Muscle of arm (tissue), 12 donors: Measurements from ENCODE around the gene CCSER2. TPM values are rescaled to one million over a fixed set of nuclear protein-coding genes. Genes with fewer than 3 reads are reported as not detected.
"Not testable (repeated sequence)": the region's sequence is repeated elsewhere in the genome, so short reads cannot be mapped to it uniquely, and the experiment has no call there.

Experiments used
- DNase-seq: peaks from one replicate; pipeline ENCODE4 v3.0.0-alpha.2; 2013
- polyA plus RNA-seq, 12 donors: library from polyadenylated mRNA; unstranded; fragments of 120-200 nt; gene quantifications; one replicate each; pipeline ENCODE4 v1.2.1, GENCODE V29; 2013; ENCODE audit not compliant: insufficient read length in 12 of 12

Gene CCSER2
- polyA plus RNA-seq, 12 donors = 44.1 to 71.6 (median 52.6) TPM; not detected in 1

GRCh38 chr10:84429926-84430520 lies 101.6 kb downstream of the CCSER2 start:
- no peak for DNase-seq

- no peak for DNase-seq
Measured at GRCh38 chr10:84432891-84433290, 104.5 kb downstream of the CCSER2 start.

- no peak for DNase-seq
Measured at GRCh38 chr10:84440781-84441180, 112.4 kb downstream of the CCSER2 start.

GRCh38 chr10:84447701-84448400 lies 119.5 kb downstream of the CCSER2 start:
- DNase-seq = no peak

- DNase-seq = not testable (repeated sequence)
Measured at GRCh38 chr10:84449351-84449750, 121.0 kb downstream of the CCSER2 start.

- DNase-seq = no peak
Measured at GRCh38 chr10:84452003-84452402, 123.6 kb downstream of the CCSER2 start.

- DNase-seq = no peak
Measured at GRCh38 chr10:84453303-84453702, 124.9 kb downstream of the CCSER2 start.

- no peak for DNase-seq
Measured at GRCh38 chr10:84456126-84456525, 127.7 kb downstream of the CCSER2 start.

- no peak for DNase-seq
Measured at GRCh38 chr10:84460520-84460919, 132.1 kb downstream of the CCSER2 start.

GRCh38 chr10:84469470-84469869 lies 141.1 kb downstream of the CCSER2 start:
- DNase-seq = no peak

- DNase-seq = no peak
Measured at GRCh38 chr10:84473136-84473535, 144.7 kb downstream of the CCSER2 start.

GRCh38 chr10:84477398-84478128 lies 149.2 kb downstream of the CCSER2 start:
- no peak for DNase-seq

GRCh38 chr10:84478151-84478550 lies 149.8 kb downstream of the CCSER2 start:
- DNase-seq = no peak

- DNase-seq = no peak
Measured at GRCh38 chr10:84478679-84479078, 150.3 kb downstream of the CCSER2 start.

GRCh38 chr10:84484541-84484940 lies 156.2 kb downstream of the CCSER2 start:
- DNase-seq = no peak

- no peak for DNase-seq
Measured at GRCh38 chr10:84493361-84493760, 165.0 kb downstream of the CCSER2 start.

GRCh38 chr10:84493951-84494848 lies 165.8 kb downstream of the CCSER2 start:
- no peak for DNase-seq

- DNase-seq = no peak
Measured at GRCh38 chr10:84494849-84495180, 166.4 kb downstream of the CCSER2 start.

GRCh38 chr10:84497978-84498377 lies 169.6 kb downstream of the CCSER2 start:
- no peak for DNase-seq

GRCh38 chr10:84499039-84499438 lies 170.7 kb downstream of the CCSER2 start:
- not testable (repeated sequence) for DNase-seq

GRCh38 chr10:84499846-84500245 lies 171.5 kb downstream of the CCSER2 start:
- DNase-seq = no peak

- no peak for DNase-seq
Measured at GRCh38 chr10:84510121-84510520, 181.7 kb downstream of the CCSER2 start.
